Stimulated activated naive CD8-positive, alpha-beta T cell treated with anti-CD3 and anti-CD28 coated beads, Interleukin-15, Interleukin-2, amounts not matched to agents 100 ng/mL and 50 ng/mL, for 24 hours (primary cell): ENCODE data around the gene DLK1.

Experiments
- H3K27ac Mint-ChIP-seq: one replicate; pipeline ENCODE4 v1.8.0; 2021; ENCODE audit warnings: mild to moderate bottlenecking, mixed read lengths
- H3K27me3 Mint-ChIP-seq: one replicate; pipeline ENCODE4 v1.8.0; 2021; ENCODE audit warnings: mixed read lengths
- H3K36me3 Mint-ChIP-seq: one replicate; pipeline ENCODE4 v1.8.0; 2021; ENCODE audit warnings: low read depth, mixed read lengths
- H3K4me1 Mint-ChIP-seq: one replicate; pipeline ENCODE4 v1.8.0; 2021; ENCODE audit warnings: low read depth, mixed read lengths
- H3K4me3 Mint-ChIP-seq: one replicate; pipeline ENCODE4 v1.8.0; 2021; ENCODE audit warnings: mild to moderate bottlenecking, mixed read lengths
- H3K9me3 Mint-ChIP-seq: one replicate; pipeline ENCODE4 v1.8.0; 2021; ENCODE audit warnings: mixed read lengths

Gene DLK1

GRCh38 chr14:100777366-100777817 is 50.7 kb downstream of the DLK1 start:
- H3K4me3 Mint-ChIP-seq, result no peak overlapping the region
- H3K4me1 Mint-ChIP-seq, result no peaks in the 10 kb centered on the region
- H3K36me3 Mint-ChIP-seq, result no peaks in the 10 kb centered on the region
- no peak overlapping the region for H3K27ac Mint-ChIP-seq
- no peaks in the 10 kb centered on the region for H3K9me3 Mint-ChIP-seq
- H3K27me3 Mint-ChIP-seq, result no peaks in the 10 kb centered on the region

GRCh38 chr14:100777818-100778525 is 51.3 kb downstream of the DLK1 start:
- Mint-ChIP-seq H3K9me3 (no peaks in the 10 kb centered on the region), H3K36me3 (no peaks in the 10 kb centered on the region), H3K4me1 (no peaks in the 10 kb centered on the region), H3K27ac (no peak overlapping the region), H3K27me3 (no peaks in the 10 kb centered on the region), H3K4me3 (no peak overlapping the region)

GRCh38 chr14:100778526-100778882 is 51.8 kb downstream of the DLK1 start:
- Mint-ChIP-seq H3K9me3 (no peaks in the 10 kb centered on the region), H3K27me3 (no peaks in the 10 kb centered on the region), H3K4me3 (no peak overlapping the region), H3K36me3 (no peaks in the 10 kb centered on the region), H3K27ac (no peak overlapping the region), H3K4me1 (no peaks in the 10 kb centered on the region)

- Mint-ChIP-seq H3K27me3 (no peaks in the 10 kb centered on the region), H3K36me3 (no peaks in the 10 kb centered on the region), H3K9me3 (no peaks in the 10 kb centered on the region), H3K4me3 (no peak overlapping the region), H3K4me1 (no peaks in the 10 kb centered on the region), H3K27ac (no peak overlapping the region)
Observed at GRCh38 chr14:100778951-100779690, 52.4 kb downstream of the DLK1 start.

- H3K36me3 Mint-ChIP-seq, result no peaks in the 10 kb centered on the region
- no peaks in the 10 kb centered on the region for H3K9me3 Mint-ChIP-seq
- no peak overlapping the region for H3K4me3 Mint-ChIP-seq
- H3K27ac Mint-ChIP-seq, result no peak overlapping the region
- no peaks in the 10 kb centered on the region for H3K4me1 Mint-ChIP-seq
- H3K27me3 Mint-ChIP-seq, result no peaks in the 10 kb centered on the region
Observed at GRCh38 chr14:100779691-100780080, 53.0 kb downstream of the DLK1 start.

GRCh38 chr14:100780246-100780645 is 53.6 kb downstream of the DLK1 start:
- H3K27ac Mint-ChIP-seq, result no peak overlapping the region
- no peak overlapping the region for H3K4me3 Mint-ChIP-seq
- no peaks in the 10 kb centered on the region for H3K4me1 Mint-ChIP-seq
- no peaks in the 10 kb centered on the region for H3K9me3 Mint-ChIP-seq
- no peaks in the 10 kb centered on the region for H3K27me3 Mint-ChIP-seq
- H3K36me3 Mint-ChIP-seq, result no peaks in the 10 kb centered on the region

- Mint-ChIP-seq H3K27me3 (no peaks in the 10 kb centered on the region), H3K9me3 (no peaks in the 10 kb centered on the region), H3K36me3 (no peaks in the 10 kb centered on the region), H3K27ac (no peak overlapping the region), H3K4me3 (no peak overlapping the region), H3K4me1 (no peaks in the 10 kb centered on the region)
Observed at GRCh38 chr14:100780646-100781355, 54.1 kb downstream of the DLK1 start.

- H3K4me1 Mint-ChIP-seq, result no peaks in the 10 kb centered on the region
- no peaks in the 10 kb centered on the region for H3K9me3 Mint-ChIP-seq
- H3K27ac Mint-ChIP-seq, result no peak overlapping the region
- no peaks in the 10 kb centered on the region for H3K36me3 Mint-ChIP-seq
- no peaks in the 10 kb centered on the region for H3K27me3 Mint-ChIP-seq
- no peak overlapping the region for H3K4me3 Mint-ChIP-seq
Observed at GRCh38 chr14:100781952-100782351, 55.3 kb downstream of the DLK1 start.

GRCh38 chr14:100782516-100783320 is 56.0 kb downstream of the DLK1 start:
- Mint-ChIP-seq H3K36me3 (no peaks in the 10 kb centered on the region), H3K27me3 (no peaks in the 10 kb centered on the region), H3K4me1 (no peaks in the 10 kb centered on the region), H3K4me3 (no peak overlapping the region), H3K9me3 (no peaks in the 10 kb centered on the region), H3K27ac (no peak overlapping the region)

GRCh38 chr14:100783630-100784370 is 57.1 kb downstream of the DLK1 start:
- H3K36me3 Mint-ChIP-seq, result no peaks in the 10 kb centered on the region

GRCh38 chr14:100784523-100785337 is 58.0 kb downstream of the DLK1 start:
- Mint-ChIP-seq H3K9me3 (no peaks in the 10 kb centered on the region), H3K4me3 (no peak overlapping the region), H3K4me1 (no peaks in the 10 kb centered on the region), H3K27me3 (no peaks in the 10 kb centered on the region), H3K27ac (no peak overlapping the region), H3K36me3 (no peaks in the 10 kb centered on the region)

More at GRCh38 chr14:100783630-100784370, 57.1 kb downstream of the DLK1 start:
- Mint-ChIP-seq H3K4me3 (no peak overlapping the region), H3K9me3 (no peaks in the 10 kb centered on the region), H3K27ac (no peak overlapping the region), H3K4me1 (no peaks in the 10 kb centered on the region), H3K27me3 (no peaks in the 10 kb centered on the region)

GRCh38 chr14:100785338-100785615 is 58.6 kb downstream of the DLK1 start:
- H3K36me3 Mint-ChIP-seq, result no peaks in the 10 kb centered on the region
- H3K4me1 Mint-ChIP-seq, result no peaks in the 10 kb centered on the region
- H3K27ac Mint-ChIP-seq, result no peak overlapping the region
- H3K27me3 Mint-ChIP-seq, result no peaks in the 10 kb centered on the region
- no peak overlapping the region for H3K4me3 Mint-ChIP-seq
- no peaks in the 10 kb centered on the region for H3K9me3 Mint-ChIP-seq

- Mint-ChIP-seq H3K4me3 (no peak overlapping the region), H3K4me1 (no peaks in the 10 kb centered on the region), H3K27me3 (no peaks in the 10 kb centered on the region), H3K27ac (no peak overlapping the region), H3K36me3 (no peaks in the 10 kb centered on the region), H3K9me3 (no peaks in the 10 kb centered on the region)
Observed at GRCh38 chr14:100785626-100786025, 58.9 kb downstream of the DLK1 start.

GRCh38 chr14:100786131-100786530 is 59.4 kb downstream of the DLK1 start:
- no peaks in the 10 kb centered on the region for H3K36me3 Mint-ChIP-seq
- no peaks in the 10 kb centered on the region for H3K4me1 Mint-ChIP-seq
- H3K9me3 Mint-ChIP-seq, result no peaks in the 10 kb centered on the region
- H3K27ac Mint-ChIP-seq, result no peak overlapping the region
- H3K4me3 Mint-ChIP-seq, result no peak overlapping the region
- H3K27me3 Mint-ChIP-seq, result no peaks in the 10 kb centered on the region
